Neutrophil (primary cell): Measurements from ENCODE around the gene PLCD1.
"Not testable (repeated sequence)": the region's sequence is repeated elsewhere in the genome, so short reads cannot be mapped to it uniquely, and the experiment has no call there.

Source experiments
- H3K27ac ChIP-seq: fragments of 200-600 bp; sonication (generic); 2 replicates; pipeline ENCODE4 v1.5.1; 2016; ENCODE audit warnings: mild to moderate bottlenecking, moderate library complexity
- H3K27me3 ChIP-seq: fragments of 200-600 bp; sonication (generic); 2 replicates; pipeline ENCODE4 v1.6.0; 2016; ENCODE audit warnings: mild to moderate bottlenecking
- H3K36me3 ChIP-seq: fragments of 200-600 bp; sonication (generic); 2 replicates; pipeline ENCODE4 v1.5.1; 2017
- H3K4me1 ChIP-seq, 2 experiments: fragments of 200-600 bp in 1 of 2; sonication (generic) in 1 of 2; 1 replicate in 1 of 2; 2 replicates in 1 of 2; pipeline versions ENCODE4 v1.5.1 to v1.6.1; 2013 to 2016; ENCODE audit warnings: low read depth in 1 of 2, low read length in 1 of 2, mild to moderate bottlenecking in 1 of 2, moderate library complexity in 1 of 2; ENCODE audit not compliant: control insufficient read depth in 1 of 2, insufficient read depth in 1 of 2
- H3K4me3 ChIP-seq, 2 experiments: fragments of 200-600 bp in 1 of 2; sonication (generic) in 1 of 2; 1 replicate in 1 of 2; 2 replicates in 1 of 2; pipeline ENCODE4 v1.5.1; 2013 to 2016; ENCODE audit warnings: low read depth in 1 of 2, low read length in 1 of 2, mild to moderate bottlenecking in 1 of 2, moderate library complexity in 1 of 2
- H3K9me3 ChIP-seq: fragments of 200-600 bp; sonication (generic); 2 replicates; pipeline ENCODE4 v1.5.1; 2016
- CTCF ChIP-seq: fragments of 200-600 bp; sonication (generic); IDR thresholded peaks from 2 replicates; pipeline ENCODE4 v1.5.1; 2016; ENCODE audit warnings: antibody characterized with exemption

Gene PLCD1

DNA sequence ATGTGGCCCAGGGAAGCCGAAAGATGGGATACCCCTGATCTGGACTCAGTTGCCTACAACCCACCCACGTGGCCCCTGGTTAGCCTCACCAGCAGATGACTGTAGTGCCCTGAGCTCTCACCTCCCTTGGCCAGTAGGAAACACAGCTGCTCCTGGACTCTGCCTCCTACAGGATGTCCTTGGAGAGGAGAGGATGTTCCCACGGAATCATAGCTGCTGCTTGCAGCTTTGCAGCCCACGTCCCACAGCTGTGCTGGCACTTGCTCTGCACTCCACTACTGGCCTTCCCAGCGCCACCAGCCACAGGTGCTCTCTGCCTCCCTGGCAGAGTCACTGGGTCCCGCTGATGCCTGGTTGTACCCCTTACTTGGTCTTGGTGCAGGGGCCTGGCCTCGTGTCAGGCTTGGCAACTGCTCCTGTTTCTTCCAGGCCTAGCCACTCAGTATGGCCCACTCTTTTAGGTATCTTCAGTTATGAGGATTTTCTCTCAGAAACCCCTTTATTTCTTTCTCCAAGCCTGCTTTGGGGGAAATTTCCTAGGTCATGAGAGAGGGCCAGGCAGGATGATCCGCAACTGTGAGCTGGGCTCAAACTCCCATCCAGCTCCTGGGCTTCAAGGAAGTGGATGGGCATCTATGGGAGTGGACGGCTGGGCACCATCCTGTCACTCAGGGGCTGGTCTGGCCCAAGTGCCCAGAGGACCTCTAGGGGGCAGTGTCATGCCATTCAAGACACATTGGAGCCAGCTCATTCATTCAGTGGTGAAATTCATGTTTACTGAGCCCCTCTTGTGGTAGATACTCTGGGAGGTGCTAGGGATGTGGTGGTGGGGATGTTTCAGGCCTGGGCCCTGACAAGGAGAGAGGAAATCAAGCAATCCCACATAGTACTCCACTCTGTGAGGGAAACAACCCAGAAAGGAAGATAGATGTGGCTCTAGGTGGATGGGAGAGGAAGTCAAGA lies 55.0 kb downstream of the PLCD1 start:
- peak; percentile 91 for TF ChIP-seq CTCF
- H3K9me3 ChIP-seq: no peaks in the 10 kb centered on the region
- no peak overlapping the region for H3K4me3 ChIP-seq
- peak overlapping the region; percentile 27 for H3K27ac ChIP-seq
- H3K36me3 ChIP-seq: peaks cover 33% of the 10 kb centered on the region
- peaks cover 9 to 13% of the 10 kb centered on the region in 2 experiments for H3K4me1 ChIP-seq
- no peaks in the 10 kb centered on the region for H3K27me3 ChIP-seq

- Histone ChIP-seq H3K27me3 (no peaks in the 10 kb centered on the region), H3K9me3 (no peaks in the 10 kb centered on the region), H3K4me3 (no peak overlapping the region), H3K36me3 (peaks cover 38% of the 10 kb centered on the region), H3K27ac (no peak overlapping the region), H3K4me1 (peaks cover 0 to 3% of the 10 kb centered on the region in 2 experiments)
- TF ChIP-seq CTCF: no peak
These were observed 56.0 kb downstream of the PLCD1 start for GRCh38 chr3:37973246-37974054.

DNA sequence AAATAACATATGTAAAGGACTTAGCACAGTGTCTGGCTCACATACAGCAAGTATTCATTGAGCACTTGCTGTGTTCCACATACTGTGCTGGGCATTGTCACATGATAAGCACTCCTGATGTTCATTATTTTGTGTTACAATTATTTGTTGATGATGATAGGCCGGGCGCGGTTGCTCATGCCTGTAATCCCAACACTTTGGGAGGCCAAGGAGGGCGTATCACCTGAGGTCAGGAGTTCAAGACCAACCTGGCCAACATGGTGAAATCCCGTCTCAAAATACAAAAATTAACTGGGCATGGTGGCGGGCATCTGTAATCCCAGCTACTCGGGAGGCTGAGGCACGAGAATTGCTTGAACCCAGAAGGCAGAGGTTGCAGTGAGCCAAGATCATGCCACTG lies 57.4 kb downstream of the PLCD1 start:
- peaks cover 38% of the 10 kb centered on the region for H3K36me3 ChIP-seq
- H3K4me3 ChIP-seq, H3K4me1 ChIP-seq, H3K27ac ChIP-seq, H3K27me3 ChIP-seq, H3K9me3 ChIP-seq: not testable (repeated sequence)

DNA sequence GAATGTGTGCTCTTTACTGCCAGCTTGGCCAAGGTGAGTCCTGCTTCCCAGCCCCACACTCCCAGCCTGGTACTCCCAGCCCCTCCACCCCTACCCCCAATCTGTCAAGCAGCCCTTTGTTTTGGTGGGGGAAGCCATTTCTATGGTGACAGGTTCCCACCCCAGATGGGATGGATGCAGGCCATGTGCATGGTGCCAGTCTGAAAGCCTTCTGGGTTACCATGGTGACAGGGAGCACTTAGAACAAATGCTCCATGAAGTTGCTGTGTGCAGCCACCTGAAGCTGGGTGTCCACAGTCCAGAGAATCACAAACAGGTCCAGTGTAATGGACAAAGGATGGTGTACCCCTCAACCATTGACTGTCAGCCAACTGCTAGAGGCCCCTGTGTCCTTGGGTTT lies 58.0 kb downstream of the PLCD1 start:
- Histone ChIP-seq H3K9me3 (no peaks in the 10 kb centered on the region), H3K36me3 (peaks cover 38% of the 10 kb centered on the region), H3K4me1 (peaks cover 0 to 3% of the 10 kb centered on the region in 2 experiments), H3K4me3 (no peak overlapping the region), H3K27me3 (no peaks in the 10 kb centered on the region), H3K27ac (no peak overlapping the region)
- no peak for TF ChIP-seq CTCF

GRCh38 chr3:37970802-37971201 lies 58.6 kb downstream of the PLCD1 start:
- peaks cover 32% of the 10 kb centered on the region for H3K36me3 ChIP-seq
- H3K4me1 ChIP-seq: peaks cover 0 to 3% of the 10 kb centered on the region in 2 experiments
- TF ChIP-seq CTCF: no peak
- no peaks in the 10 kb centered on the region for H3K27me3 ChIP-seq
- H3K9me3 ChIP-seq: no peaks in the 10 kb centered on the region
- no peak overlapping the region for H3K27ac ChIP-seq
- no peak overlapping the region for H3K4me3 ChIP-seq
